ENCODE results near the gene RNF113B. TPM values are rescaled to one million over a fixed set of nuclear protein-coding genes. Genes with fewer than 3 reads are reported as not detected.

The RNF113B gene
- not detected for total RNA-seq
- polyA plus RNA-seq, result not detected

GRCh38 chr13:98176777-98177608, at the start of gene RNF113B:
Gene RNF113B, minus strand, starts transcription at chr13:98177269. Its CDS starts 33 bp downstream, at chr13:98177236.
- H3K9me3 Mint-ChIP-seq, result peaks cover 0 to 3% (median 0%) of the 10 kb centered on the region in 5 donors
- H3K4me3 ChIP-seq (ENCODE audit: low read length), result no peak within 1 kb of the TSS
- no peak within 1 kb of the TSS for H3K4me3 Mint-ChIP-seq
- H3K27me3 ChIP-seq (ENCODE audit: insufficient read depth, low read length, poor library complexity, severe bottlenecking), result no peaks in the 10 kb centered on the region
- H3K27ac Mint-ChIP-seq, result no peak within 1 kb of the TSS
- H3K4me1 Mint-ChIP-seq, result no peaks in the 10 kb centered on the region
- H3K27ac ChIP-seq (ENCODE audit: low read depth, low read length), result no peak within 1 kb of the TSS
- peaks cover 4 to 11% of the 10 kb centered on the region in 2 donors for H3K27me3 Mint-ChIP-seq
- H3K36me3 Mint-ChIP-seq, result no peaks in the 10 kb centered on the region
- ChIA-PET POLR2A (no interaction called here), CTCF (no interaction called here)
- no peak for DNase-seq
- H3K36me3 ChIP-seq (ENCODE audit: insufficient read depth, low read length), result no peaks in the 10 kb centered on the region
- H3K4me1 ChIP-seq (ENCODE audit: insufficient read depth, low read length), result no peaks in the 10 kb centered on the region
- H3K9me3 ChIP-seq (ENCODE audit: low read length), result no peaks in the 10 kb centered on the region

GRCh38 chr13:98226496-98226895, 49.4 kb upstream of the RNF113B start:
- Mint-ChIP-seq H3K4me3 (no peak overlapping the region), H3K9me3 (peaks cover 0 to 3% (median 0%) of the 10 kb centered on the region in 5 donors)
- POLR2A ChIA-PET, result no interaction called here

GRCh38 chr13:98225036-98225940, 48.2 kb upstream of the RNF113B start:
- Mint-ChIP-seq H3K36me3 (no peaks in the 10 kb centered on the region), H3K27ac (no peak overlapping the region), H3K4me3 (no peak overlapping the region), H3K9me3 (no peaks in the 10 kb centered on the region), H3K4me1 (no peaks in the 10 kb centered on the region), H3K27me3 (peaks cover 6 to 16% of the 10 kb centered on the region in 2 donors)
- no peak overlapping the region for H3K4me3 ChIP-seq (ENCODE audit: low read length)
- no peaks in the 10 kb centered on the region for H3K27me3 ChIP-seq (ENCODE audit: insufficient read depth, low read length, poor library complexity, severe bottlenecking)
- DNase-seq, result no peak
- H3K4me1 ChIP-seq (ENCODE audit: insufficient read depth, low read length), result no peaks in the 10 kb centered on the region
- H3K9me3 ChIP-seq (ENCODE audit: low read length), result no peaks in the 10 kb centered on the region
- ChIA-PET POLR2A (no interaction called here), CTCF (no interaction called here)
- H3K27ac ChIP-seq (ENCODE audit: low read depth, low read length), result no peak overlapping the region
- no peaks in the 10 kb centered on the region for H3K36me3 ChIP-seq (ENCODE audit: insufficient read depth, low read length)

More at GRCh38 chr13:98226496-98226895, 49.4 kb upstream of the RNF113B start:
- no peak overlapping the region for H3K27ac Mint-ChIP-seq
- H3K4me1 ChIP-seq (ENCODE audit: insufficient read depth, low read length), result no peaks in the 10 kb centered on the region
- H3K4me1 Mint-ChIP-seq, result no peaks in the 10 kb centered on the region
- no peaks in the 10 kb centered on the region for H3K27me3 ChIP-seq (ENCODE audit: insufficient read depth, low read length, poor library complexity, severe bottlenecking)
- H3K36me3 Mint-ChIP-seq, result no peaks in the 10 kb centered on the region
- no peaks in the 10 kb centered on the region for H3K36me3 ChIP-seq (ENCODE audit: insufficient read depth, low read length)
- H3K9me3 ChIP-seq (ENCODE audit: low read length), result no peaks in the 10 kb centered on the region
- CTCF ChIA-PET, result interaction anchor here (0.5 kb wide), 1 partner anchor 309 kb away, joined by 4 read pairs; no protein-coding TSS in a partner anchor
- no peak overlapping the region for H3K27ac ChIP-seq (ENCODE audit: low read depth, low read length)
- H3K4me3 ChIP-seq (ENCODE audit: low read length), result no peak overlapping the region
- DNase-seq, result no peak
- peaks cover 6 to 16% of the 10 kb centered on the region in 2 donors for H3K27me3 Mint-ChIP-seq

GRCh38 chr13:98224557-98224956, 47.5 kb upstream of the RNF113B start:
- Mint-ChIP-seq H3K27ac (no peak overlapping the region), H3K4me3 (no peak overlapping the region)
- CTCF ChIA-PET, result no interaction called here

GRCh38 chr13:98223741-98224140, 46.7 kb upstream of the RNF113B start:
- H3K27me3 Mint-ChIP-seq, result peaks cover 6 to 22% of the 10 kb centered on the region in 2 donors
- no peaks in the 10 kb centered on the region for H3K4me1 Mint-ChIP-seq
- H3K9me3 Mint-ChIP-seq, result no peaks in the 10 kb centered on the region
- POLR2A ChIA-PET, result no interaction called here
- H3K4me1 ChIP-seq (ENCODE audit: insufficient read depth, low read length), result no peaks in the 10 kb centered on the region
- H3K27me3 ChIP-seq (ENCODE audit: insufficient read depth, low read length, poor library complexity, severe bottlenecking), result no peaks in the 10 kb centered on the region
- no peak for DNase-seq
- CTCF ChIA-PET, result interaction anchor here (0.7 kb wide), 1 partner anchor 19 kb away, joined by 3 read pairs; no protein-coding TSS in a partner anchor
- H3K27ac Mint-ChIP-seq, result no peak overlapping the region
- H3K27ac ChIP-seq (ENCODE audit: low read depth, low read length), result no peak overlapping the region
- no peaks in the 10 kb centered on the region for H3K9me3 ChIP-seq (ENCODE audit: low read length)
- H3K4me3 Mint-ChIP-seq, result no peak overlapping the region
- no peak overlapping the region for H3K4me3 ChIP-seq (ENCODE audit: low read length)
- H3K36me3 ChIP-seq (ENCODE audit: insufficient read depth, low read length), result no peaks in the 10 kb centered on the region
- no peaks in the 10 kb centered on the region for H3K36me3 Mint-ChIP-seq

More at GRCh38 chr13:98224557-98224956, 47.5 kb upstream of the RNF113B start:
- H3K36me3 ChIP-seq (ENCODE audit: insufficient read depth, low read length), result no peaks in the 10 kb centered on the region
- no peak overlapping the region for H3K4me3 ChIP-seq (ENCODE audit: low read length)
- Mint-ChIP-seq H3K4me1 (no peaks in the 10 kb centered on the region), H3K9me3 (no peaks in the 10 kb centered on the region), H3K36me3 (no peaks in the 10 kb centered on the region), H3K27me3 (peaks cover 6 to 22% of the 10 kb centered on the region in 2 donors)
- H3K27ac ChIP-seq (ENCODE audit: low read depth, low read length), result no peak overlapping the region
- no peak for DNase-seq
- POLR2A ChIA-PET, result no interaction called here
- no peaks in the 10 kb centered on the region for H3K4me1 ChIP-seq (ENCODE audit: insufficient read depth, low read length)
- no peaks in the 10 kb centered on the region for H3K9me3 ChIP-seq (ENCODE audit: low read length)
- no peaks in the 10 kb centered on the region for H3K27me3 ChIP-seq (ENCODE audit: insufficient read depth, low read length, poor library complexity, severe bottlenecking)

- peaks cover 10 to 27% of the 10 kb centered on the region in 2 donors for H3K27me3 Mint-ChIP-seq
- H3K36me3 ChIP-seq (ENCODE audit: insufficient read depth, low read length), result no peaks in the 10 kb centered on the region
- no peak overlapping the region for H3K4me3 ChIP-seq (ENCODE audit: low read length)
- CTCF ChIA-PET, result no interaction called here
- H3K27me3 ChIP-seq (ENCODE audit: insufficient read depth, low read length, poor library complexity, severe bottlenecking), result no peaks in the 10 kb centered on the region
- H3K4me3 Mint-ChIP-seq, result no peak overlapping the region
- no peaks in the 10 kb centered on the region for H3K9me3 ChIP-seq (ENCODE audit: low read length)
- no peaks in the 10 kb centered on the region for H3K9me3 Mint-ChIP-seq
- H3K4me1 Mint-ChIP-seq, result no peaks in the 10 kb centered on the region
- H3K27ac Mint-ChIP-seq, result no peak overlapping the region
- no peak overlapping the region for H3K27ac ChIP-seq (ENCODE audit: low read depth, low read length)
- H3K4me1 ChIP-seq (ENCODE audit: insufficient read depth, low read length), result no peaks in the 10 kb centered on the region
- POLR2A ChIA-PET, result no interaction called here
- DNase-seq, result no peak
- H3K36me3 Mint-ChIP-seq, result no peaks in the 10 kb centered on the region
Observed at GRCh38 chr13:98222816-98223215, 45.7 kb upstream of the RNF113B start.

GRCh38 chr13:98222081-98222554, 45.0 kb upstream of the RNF113B start:
- CTCF ChIA-PET, result no interaction called here

GRCh38 chr13:98221234-98221633, 44.2 kb upstream of the RNF113B start:
- DNase-seq, result no peak
- Histone ChIP-seq H3K27me3 (ENCODE audit: insufficient read depth, low read length, poor library complexity, severe bottlenecking) (no peaks in the 10 kb centered on the region), H3K4me1 (ENCODE audit: insufficient read depth, low read length) (no peaks in the 10 kb centered on the region), H3K27ac (ENCODE audit: low read depth, low read length) (no peak overlapping the region), H3K4me3 (ENCODE audit: low read length) (no peak overlapping the region), H3K36me3 (ENCODE audit: insufficient read depth, low read length) (no peaks in the 10 kb centered on the region), H3K9me3 (ENCODE audit: low read length) (no peaks in the 10 kb centered on the region)
- Mint-ChIP-seq H3K27me3 (peaks cover 7 to 28% of the 10 kb centered on the region in 2 donors), H3K4me1 (no peaks in the 10 kb centered on the region), H3K36me3 (peaks cover 0 to 1% (median 0%) of the 10 kb centered on the region in 3 donors), H3K9me3 (no peaks in the 10 kb centered on the region), H3K4me3 (no peak overlapping the region), H3K27ac (no peak overlapping the region)
- ChIA-PET POLR2A (no interaction called here), CTCF (no interaction called here)

More at GRCh38 chr13:98222081-98222554, 45.0 kb upstream of the RNF113B start:
- no peaks in the 10 kb centered on the region for H3K9me3 ChIP-seq (ENCODE audit: low read length)
- Mint-ChIP-seq H3K27me3 (peaks cover 10 to 27% of the 10 kb centered on the region in 2 donors), H3K4me3 (no peak overlapping the region), H3K27ac (no peak overlapping the region), H3K9me3 (no peaks in the 10 kb centered on the region), H3K4me1 (no peaks in the 10 kb centered on the region), H3K36me3 (no peaks in the 10 kb centered on the region)
- H3K4me3 ChIP-seq (ENCODE audit: low read length), result no peak overlapping the region
- H3K4me1 ChIP-seq (ENCODE audit: insufficient read depth, low read length), result no peaks in the 10 kb centered on the region
- H3K27me3 ChIP-seq (ENCODE audit: insufficient read depth, low read length, poor library complexity, severe bottlenecking), result no peaks in the 10 kb centered on the region
- DNase-seq, result no peak
- H3K27ac ChIP-seq (ENCODE audit: low read depth, low read length), result no peak overlapping the region
- POLR2A ChIA-PET, result no interaction called here
- H3K36me3 ChIP-seq (ENCODE audit: insufficient read depth, low read length), result no peaks in the 10 kb centered on the region
